Muscle of arm (tissue), 14 donors: Measurements from ENCODE around the gene RASSF1. TPM values are rescaled to one million over a fixed set of nuclear protein-coding genes. Genes with fewer than 3 reads are reported as not detected.
A peak's percentile ranks its signal among the peaks of the same experiment; 100 is the strongest.

Experiments
- DNase-seq: peaks from one replicate; pipeline ENCODE4 v3.0.0-alpha.2; 2013
- long read RNA-seq, 11 donors: transcript quantifications; one replicate each; lab custom pipeline, GENCODE V29; 2026
- polyA plus RNA-seq, 12 donors: library from polyadenylated mRNA; unstranded; fragments of 120-200 nt; gene quantifications; one replicate each; pipeline ENCODE4 v1.2.1, GENCODE V29; 2013; ENCODE audit not compliant: insufficient read length in 12 of 12

Gene RASSF1, protein sequence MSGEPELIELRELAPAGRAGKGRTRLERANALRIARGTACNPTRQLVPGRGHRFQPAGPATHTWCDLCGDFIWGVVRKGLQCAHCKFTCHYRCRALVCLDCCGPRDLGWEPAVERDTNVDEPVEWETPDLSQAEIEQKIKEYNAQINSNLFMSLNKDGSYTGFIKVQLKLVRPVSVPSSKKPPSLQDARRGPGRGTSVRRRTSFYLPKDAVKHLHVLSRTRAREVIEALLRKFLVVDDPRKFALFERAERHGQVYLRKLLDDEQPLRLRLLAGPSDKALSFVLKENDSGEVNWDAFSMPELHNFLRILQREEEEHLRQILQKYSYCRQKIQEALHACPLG
- polyA plus RNA-seq, result 10 to 100 TPM in 11 of 12 donors, not detected in 1; 26.1 to 42.4 (median 33.0) TPM
- long read RNA-seq, donor 1, transcript RASSF1-201 (5 exons, 1,757 nt), result major isoform, 8 of 19 reads
- long read RNA-seq, donor 1, partial matches to known transcripts, result 10 of 19 reads
- long read RNA-seq, donor 1, other reads (novel, unspliced or antisense), result 0 of 19 reads
- long read RNA-seq, donor 2, transcript RASSF1-201 (5 exons, 1,757 nt), result major isoform, 12 of 22 reads
- long read RNA-seq, donor 2, partial matches to known transcripts, result 7 of 22 reads
- long read RNA-seq, donor 2, other reads (novel, unspliced or antisense), result 0 of 22 reads
- long read RNA-seq, donor 3, transcript RASSF1-201 (5 exons, 1,757 nt), result major isoform, 6 of 14 reads
- long read RNA-seq, donor 3, partial matches to known transcripts, result 8 of 14 reads
- long read RNA-seq, donor 3, other reads (novel, unspliced or antisense), result 0 of 14 reads
- long read RNA-seq, donor 4, partial matches to known transcripts, result 11 of 15 reads
- long read RNA-seq, donor 4, other reads (novel, unspliced or antisense), result 0 of 15 reads
- long read RNA-seq, donor 5, transcript RASSF1-201 (5 exons, 1,757 nt), result major isoform, 26 of 30 reads
- long read RNA-seq, donor 5, partial matches to known transcripts, result 0 of 30 reads
- long read RNA-seq, donor 5, other reads (novel, unspliced or antisense), result 0 of 30 reads
- long read RNA-seq, donor 6, transcript RASSF1-201 (5 exons, 1,757 nt), result major isoform, 5 of 16 reads
- long read RNA-seq, donor 6, partial matches to known transcripts, result 8 of 16 reads
- long read RNA-seq, donor 6, other reads (novel, unspliced or antisense), result 0 of 16 reads
- long read RNA-seq, donor 7, transcript RASSF1-201 (5 exons, 1,757 nt), result major isoform, 5 of 7 reads
- long read RNA-seq, donor 7, partial matches to known transcripts, result 0 of 7 reads
- long read RNA-seq, donor 7, other reads (novel, unspliced or antisense), result 0 of 7 reads
- long read RNA-seq, donor 8, transcript RASSF1-201 (5 exons, 1,757 nt), result major isoform, 20 of 48 reads
- long read RNA-seq, donor 8, partial matches to known transcripts, result 25 of 48 reads
- long read RNA-seq, donor 8, other reads (novel, unspliced or antisense), result 0 of 48 reads
- long read RNA-seq, donor 9, transcript RASSF1-201 (5 exons, 1,757 nt), result major isoform, 16 of 35 reads
- long read RNA-seq, donor 9, partial matches to known transcripts, result 15 of 35 reads
- long read RNA-seq, donor 9, other reads (novel, unspliced or antisense), result 0 of 35 reads
- long read RNA-seq, donor 10, partial matches to known transcripts, result 8 of 16 reads
- long read RNA-seq, donor 10, other reads (novel, unspliced or antisense), result 0 of 16 reads
- long read RNA-seq, donor 11, transcript RASSF1-203 (6 exons, 1,923 nt), result minor isoform, 6 of 36 reads
- long read RNA-seq, donor 11, transcript RASSF1-201 (5 exons, 1,757 nt), result major isoform, 12 of 36 reads
- long read RNA-seq, donor 11, partial matches to known transcripts, result 16 of 36 reads
- long read RNA-seq, donor 11, other reads (novel, unspliced or antisense), result 0 of 36 reads

DNA sequence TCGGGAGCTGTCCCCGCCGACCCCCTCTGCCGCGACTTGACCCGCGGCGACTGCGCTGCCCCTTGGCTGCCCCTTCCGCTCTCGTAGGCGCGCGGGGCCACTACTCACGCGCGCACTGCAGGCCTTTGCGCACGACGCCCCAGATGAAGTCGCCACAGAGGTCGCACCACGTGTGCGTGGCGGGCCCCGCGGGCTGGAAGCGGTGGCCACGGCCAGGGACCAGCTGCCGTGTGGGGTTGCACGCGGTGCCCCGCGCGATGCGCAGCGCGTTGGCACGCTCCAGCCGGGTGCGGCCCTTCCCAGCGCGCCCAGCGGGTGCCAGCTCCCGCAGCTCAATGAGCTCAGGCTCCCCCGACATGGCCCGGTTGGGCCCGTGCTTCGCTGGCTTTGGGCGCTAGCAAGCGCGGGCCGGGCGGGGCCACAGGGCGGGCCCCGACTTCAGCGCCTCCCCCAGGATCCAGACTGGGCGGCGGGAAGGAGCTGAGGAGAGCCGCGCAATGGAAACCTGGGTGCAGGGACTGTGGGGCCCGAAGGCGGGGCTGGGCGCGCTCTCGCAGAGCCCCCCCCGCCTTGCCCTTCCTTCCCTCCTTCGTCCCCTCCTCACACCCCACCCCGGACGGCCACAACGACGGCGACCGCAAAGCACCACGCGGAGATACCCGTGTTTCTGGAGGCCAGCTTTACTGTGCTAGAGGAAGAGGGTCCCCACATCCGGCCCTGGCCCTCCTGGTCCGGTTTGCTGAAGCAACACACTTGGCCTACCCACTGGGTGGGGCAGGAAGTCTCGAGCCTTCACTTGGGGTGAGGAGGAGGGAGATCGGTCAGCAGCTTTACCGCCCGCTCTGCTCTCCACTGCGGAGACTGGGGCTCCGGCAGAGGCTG, at the start of gene RASSF1:
RASSF1 (minus strand) TSS at position 389 of the 882 bp plus-strand sequence; CDS start at position 358, 31 bp downstream.
- peak; percentile 89 for DNase-seq

DNA sequence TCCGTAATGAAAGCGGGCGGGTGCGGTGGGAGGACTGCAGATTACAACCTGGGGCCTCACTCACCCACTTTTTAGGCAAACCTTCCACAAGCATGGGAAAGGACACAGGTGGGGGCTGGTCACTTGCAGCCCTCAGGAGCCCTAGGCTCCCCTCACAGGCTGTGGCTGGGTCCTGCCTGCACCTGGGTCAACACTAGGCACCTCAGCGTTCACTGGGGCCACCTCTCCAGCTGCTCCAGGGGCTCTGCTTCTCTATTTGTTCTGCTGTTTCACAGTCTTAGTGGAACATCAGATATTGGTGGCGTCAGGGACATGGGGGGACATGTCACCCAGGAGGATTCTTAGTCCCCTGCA, 48.8 kb upstream of the RASSF1 start:
- DNase-seq, result no peak

DNA sequence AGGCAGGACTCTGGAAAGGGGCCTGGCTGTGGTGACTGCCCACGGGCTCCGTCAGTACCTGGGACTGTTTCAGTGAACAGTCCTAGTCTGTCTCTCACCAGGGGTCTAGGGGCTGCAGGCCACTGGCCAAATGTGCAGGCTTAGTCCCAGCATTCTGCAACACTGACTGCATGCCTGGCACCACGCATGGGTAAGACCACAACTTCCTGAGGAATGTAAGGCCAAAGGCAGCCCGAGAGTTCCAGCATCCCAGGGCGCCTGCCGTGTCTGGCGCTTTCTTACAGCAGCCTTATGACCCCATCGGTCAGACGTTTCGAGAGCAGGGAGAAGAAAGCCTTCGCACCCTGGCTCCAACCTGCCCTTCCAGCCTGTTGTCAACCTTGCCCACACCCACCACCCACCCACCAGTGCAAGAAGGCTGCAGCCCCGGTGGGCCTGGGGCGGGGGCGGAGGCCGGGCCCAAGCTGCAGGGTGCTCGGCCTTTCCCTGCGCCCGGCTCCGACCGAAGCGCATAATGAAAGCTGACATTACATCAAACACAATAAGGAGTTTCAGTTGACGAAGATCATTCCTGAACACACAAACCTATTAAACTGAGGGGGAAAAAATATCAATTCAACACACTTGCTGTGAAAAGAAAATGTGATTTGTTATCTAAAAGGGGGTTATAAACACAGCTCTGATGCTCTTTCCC, 48.2 kb upstream of the RASSF1 start:
- no peak for DNase-seq

DNA sequence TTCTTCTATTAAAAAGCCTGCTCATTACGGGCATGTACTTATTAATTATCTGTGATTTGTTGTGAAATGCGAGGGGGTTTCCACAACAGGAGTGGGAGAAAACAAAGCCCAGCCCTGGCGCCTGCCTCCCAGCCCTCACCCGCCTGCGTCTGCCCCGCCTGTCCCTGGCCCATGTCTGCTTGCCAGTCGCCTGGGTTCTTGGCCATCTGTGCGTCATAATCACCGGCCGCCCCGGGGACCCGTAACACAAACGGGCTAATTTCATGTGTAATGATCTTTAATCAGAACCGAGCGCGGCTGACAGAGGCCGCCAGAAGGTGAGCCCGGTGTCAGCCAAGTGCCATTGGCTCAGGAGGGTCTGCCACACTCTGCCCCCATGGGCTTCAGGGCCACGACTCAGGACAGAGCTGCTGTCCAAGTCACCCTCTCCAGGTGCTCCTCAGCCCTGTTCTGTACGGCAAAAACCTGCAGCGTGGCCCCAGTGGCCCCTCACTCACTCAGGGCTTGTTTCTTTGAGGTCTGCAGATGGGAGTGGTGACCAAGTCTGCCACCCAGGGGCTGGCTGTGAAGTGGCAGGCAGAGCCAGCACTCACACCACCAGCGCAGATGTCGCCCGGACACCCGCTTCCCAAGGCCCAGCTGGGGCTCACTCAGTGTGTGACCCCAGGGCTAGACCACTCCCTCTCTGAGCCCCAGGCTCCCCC, 47.5 kb upstream of the RASSF1 start:
- DNase-seq, result no peak

DNA sequence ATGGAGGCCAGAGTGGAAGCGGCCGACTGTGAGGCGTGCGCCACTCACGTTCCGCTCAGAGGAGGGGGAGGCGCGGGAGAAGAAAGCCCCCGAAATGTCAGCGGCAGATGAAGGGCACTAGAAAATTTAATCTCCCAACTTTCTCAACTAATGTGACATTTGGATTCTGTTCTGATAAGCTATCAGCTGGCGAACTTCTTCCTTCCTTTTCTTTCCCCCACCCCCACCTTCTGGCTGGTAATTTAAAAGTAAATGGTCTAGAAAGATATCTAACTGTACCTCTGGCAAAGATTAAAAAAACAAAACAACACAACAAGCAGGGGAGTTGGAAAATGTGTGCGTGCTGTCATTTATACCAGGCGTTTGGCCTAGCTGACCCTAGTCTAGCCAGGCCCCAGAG, 45.1 kb upstream of the RASSF1 start:
- DNase-seq, result no peak

DNA sequence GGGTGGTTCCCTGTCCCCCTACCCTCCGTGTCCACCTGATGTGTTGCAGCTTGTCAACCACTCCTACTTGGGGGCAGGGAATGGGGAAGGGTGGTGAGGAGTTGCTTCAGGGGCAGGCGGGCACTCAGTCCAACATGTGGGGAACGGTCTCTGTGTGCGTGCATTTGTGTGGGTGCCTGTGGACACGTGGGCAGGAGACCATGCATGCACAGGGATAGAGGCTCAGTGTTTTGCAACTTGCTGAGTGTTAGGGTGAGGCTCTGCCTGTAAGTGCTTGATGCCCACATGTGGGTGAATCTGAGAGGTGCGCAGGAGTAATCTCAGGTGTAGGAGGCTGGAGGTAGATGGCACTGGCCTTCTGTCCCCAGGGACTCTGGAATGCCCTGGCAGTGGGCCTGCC, 43.1 kb upstream of the RASSF1 start:
- DNase-seq, result no peak

DNA sequence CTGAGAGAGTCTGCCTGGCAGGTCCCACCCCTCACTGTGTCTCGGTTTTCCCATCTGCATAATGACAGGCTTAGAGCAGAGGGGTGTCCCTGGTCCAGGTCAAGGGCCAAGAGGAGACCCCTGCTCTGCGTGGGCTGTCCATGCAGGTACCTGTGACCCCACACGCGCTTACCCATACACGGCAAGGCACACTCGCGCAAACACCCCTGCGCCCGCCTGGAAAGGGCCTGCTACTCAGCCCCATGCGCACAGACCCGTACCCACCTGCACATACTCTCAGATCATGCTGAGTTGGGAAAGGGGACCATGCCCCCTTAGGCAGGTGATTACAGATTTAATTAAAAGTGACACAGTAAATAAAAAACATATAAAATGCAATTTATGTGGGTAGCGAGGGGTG, 42.1 kb upstream of the RASSF1 start:
- no peak for DNase-seq

DNA sequence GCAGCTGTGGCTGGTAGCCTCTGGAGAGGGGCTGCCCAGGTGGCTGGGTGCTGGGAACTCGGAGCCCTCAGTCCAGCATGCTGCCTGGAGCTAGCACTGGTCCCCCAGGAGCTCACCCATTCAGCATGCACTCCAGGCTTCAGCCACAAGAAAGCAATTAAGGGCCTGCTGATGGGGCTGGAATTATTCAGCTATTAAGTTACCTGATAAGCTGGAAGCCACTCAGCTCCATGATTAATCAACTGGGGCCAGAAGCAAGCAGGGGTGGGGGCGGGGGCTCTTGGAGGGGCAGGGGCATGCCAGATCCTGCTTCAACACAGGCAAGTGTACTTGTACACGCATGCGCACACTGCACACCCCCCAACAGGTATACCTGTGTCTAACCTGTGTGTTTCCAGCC, 40.7 kb upstream of the RASSF1 start:
- DNase-seq, result no peak

DNA sequence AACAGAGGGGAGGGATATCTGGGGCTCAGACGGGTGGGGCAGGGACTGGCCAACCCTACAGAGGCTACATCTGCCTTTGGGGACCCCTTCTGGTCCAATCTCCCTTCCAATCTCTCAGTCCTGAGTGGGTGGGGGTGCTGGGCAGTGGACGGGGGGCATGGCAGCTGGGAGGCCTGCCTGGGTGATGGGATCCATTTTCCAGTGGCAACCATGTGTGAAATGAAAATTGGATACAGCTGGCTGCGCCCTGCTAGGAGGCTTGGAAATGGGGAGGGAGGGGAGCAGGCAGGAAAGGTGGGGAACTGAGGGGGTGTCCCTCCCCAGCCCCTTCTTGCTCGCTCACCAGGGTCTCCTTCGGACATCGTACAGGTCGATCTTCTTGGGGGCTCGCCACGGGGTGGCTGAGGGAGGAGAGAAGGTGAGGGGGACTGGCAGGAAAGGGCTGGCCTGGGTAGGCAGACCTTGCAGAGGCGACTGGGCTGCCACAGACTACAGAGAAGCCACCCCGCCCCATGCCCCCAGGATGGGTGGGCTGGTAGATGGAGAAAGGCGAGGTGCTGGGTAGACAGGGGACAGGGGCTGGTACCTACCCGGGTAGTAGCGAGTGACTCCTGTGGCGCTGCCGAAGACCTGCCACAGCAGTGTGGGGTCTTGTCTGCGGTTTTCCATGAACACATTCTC, 39.9 kb upstream of the RASSF1 start:
- DNase-seq, result no peak

DNA sequence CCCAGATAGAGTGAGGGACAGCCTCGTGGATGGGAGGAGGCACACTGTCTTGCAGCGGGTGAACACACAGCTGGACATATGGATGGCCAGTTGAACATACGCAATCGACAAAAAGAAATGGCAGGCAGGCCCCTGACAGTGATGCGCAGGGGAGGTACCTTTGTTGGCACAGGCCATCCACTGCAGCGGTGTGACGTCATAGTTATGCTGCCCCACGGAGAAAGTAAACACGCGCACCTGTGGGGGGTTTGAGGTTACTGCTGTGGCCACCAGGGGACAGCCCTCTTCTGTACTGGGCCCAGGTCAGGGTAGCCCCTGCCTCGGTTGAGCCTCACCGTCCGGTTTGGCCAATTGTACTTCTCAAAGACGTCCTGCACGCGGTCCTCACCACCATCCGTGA, 38.1 kb upstream of the RASSF1 start:
- no peak for DNase-seq

DNA sequence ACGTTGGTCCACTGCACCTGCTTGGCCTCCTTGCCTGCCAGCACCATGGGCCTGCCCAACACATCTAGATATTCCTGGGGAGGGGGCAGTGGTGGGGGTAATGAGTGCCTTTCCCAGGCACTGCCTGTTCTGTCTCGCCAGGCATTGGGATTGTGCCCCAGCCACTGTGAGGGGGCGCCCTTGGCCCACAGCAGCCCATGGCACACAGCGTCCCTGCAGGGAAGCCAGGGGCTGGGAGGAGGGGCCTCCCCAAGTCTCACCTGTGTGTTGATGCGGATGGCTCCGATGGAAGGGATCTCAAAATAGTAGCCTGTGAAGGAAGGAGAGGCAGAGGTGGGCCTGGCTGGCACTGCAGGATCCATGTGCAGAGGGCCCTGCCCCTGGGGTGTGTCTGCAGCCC, 37.4 kb upstream of the RASSF1 start:
- no peak for DNase-seq

DNA sequence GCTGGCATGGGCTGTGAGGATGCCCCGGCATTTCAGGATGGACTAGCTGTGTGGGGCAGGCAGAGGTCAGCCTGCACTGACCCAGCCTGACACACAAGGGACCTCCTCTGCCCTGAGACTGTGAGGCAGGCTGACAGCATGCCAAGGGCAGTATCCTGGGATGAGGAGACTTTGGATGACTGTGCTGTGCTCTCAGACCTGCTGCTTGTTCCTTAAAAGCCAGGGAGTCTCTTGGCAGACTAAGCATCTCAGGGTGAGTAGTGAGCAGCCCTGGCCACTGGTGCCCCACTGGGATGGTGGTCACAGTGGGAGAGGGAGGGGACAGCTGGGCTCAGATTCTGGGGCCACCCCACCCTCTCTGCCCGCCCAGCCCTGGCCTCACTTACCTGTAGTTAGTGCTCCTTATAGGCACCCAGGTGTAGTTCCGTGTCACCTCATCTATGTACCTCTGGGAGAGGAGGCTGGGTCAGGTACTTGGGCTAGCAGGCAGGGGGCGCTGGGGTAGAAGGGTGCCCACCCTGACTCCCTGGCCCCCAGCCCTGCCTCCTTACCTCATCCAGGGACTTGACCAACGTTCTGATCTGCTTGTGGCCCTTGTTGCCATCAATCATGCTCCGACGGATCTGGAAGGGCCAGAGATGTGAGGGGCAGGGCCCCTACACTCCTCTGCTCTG, 34.8 kb upstream of the RASSF1 start:
- no peak for DNase-seq

DNA sequence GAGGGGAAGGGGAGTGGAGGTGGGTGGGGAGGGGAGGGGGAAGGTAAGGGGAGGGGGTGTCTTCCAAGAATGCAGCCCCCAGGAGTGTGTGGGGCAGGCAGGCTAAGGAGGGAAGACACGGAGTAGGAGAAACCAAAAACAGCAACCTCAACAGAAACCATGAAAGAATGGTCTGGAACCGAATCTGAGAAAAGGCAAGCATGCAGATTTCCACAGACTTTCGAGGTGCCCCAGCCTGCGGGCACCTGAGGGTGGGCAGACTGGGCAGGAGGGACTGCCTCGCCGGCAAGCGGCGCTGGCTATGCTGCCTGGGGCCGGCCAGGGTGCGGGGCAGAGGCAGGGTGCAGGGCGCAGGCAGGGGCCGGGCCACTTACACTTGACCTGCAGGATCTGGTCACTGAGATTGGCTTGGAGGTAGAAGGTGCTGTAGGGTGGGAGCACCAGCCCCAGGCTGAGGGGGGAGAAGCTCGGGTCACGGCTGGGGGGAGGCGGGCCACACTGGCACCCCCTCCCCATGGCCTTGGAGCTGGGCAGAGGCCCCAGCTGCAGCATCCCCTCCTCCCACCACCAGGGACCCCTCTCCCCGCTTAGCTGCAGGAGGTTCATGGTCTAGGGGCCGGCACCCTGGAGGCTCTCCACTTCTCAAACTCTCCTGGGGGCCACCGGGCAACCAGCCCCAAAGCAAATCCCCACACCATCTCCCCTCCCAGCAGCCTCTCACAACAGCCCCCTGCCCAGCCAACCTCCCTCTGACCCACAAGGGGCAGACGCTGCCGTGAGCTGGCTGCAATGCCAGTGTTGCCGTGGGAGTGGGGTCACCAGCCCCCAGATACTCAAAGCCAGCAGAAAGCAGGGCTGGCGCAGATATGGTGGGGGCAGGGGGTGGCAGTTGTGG, 34.0 kb upstream of the RASSF1 start:
- no peak for DNase-seq

DNA sequence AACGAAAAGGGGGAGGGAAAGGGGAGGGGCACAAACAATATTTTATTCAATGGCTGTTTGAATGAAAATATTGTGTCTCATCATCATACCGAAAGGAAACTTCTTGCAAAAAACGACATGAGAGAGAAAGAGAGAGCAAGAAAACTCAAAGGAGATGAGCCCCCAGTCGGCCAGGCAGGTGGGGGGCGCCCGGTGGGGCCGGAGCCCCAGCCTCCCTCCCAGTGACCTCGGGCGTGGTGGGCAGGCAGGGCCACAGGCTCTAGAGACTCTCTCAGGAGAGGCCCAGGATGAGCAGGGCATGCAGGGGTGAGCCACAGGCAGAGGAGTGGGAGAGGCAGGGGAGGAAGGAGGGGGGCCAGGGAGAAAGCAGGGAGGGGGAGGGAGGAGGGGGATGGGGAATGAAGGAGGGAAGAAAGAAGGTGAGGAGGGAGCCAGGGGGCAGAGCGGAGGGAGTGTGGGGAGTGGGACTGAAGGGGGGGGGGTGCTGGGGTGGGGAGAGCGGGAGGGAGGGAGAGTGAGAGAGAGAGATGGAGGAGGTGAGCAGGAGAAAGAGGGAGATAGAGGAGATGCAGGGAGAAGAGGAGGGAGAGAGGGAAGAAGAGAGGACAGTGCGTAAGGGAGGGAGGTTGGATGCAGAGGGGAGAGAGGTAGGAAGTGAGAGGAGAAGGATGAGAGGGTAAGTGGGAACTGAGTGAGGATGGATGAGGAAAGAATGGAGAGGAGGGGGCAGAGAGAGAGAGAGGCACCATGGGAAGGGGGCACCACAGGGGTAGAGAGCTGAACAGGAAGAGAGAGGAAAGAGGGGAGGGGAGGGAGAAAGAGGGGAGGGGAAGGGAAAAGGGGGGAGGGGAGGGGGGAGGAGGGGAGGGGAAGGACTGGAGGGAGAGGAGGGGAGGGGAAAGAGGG, 32.8 kb upstream of the RASSF1 start:
- no peak for DNase-seq

DNA sequence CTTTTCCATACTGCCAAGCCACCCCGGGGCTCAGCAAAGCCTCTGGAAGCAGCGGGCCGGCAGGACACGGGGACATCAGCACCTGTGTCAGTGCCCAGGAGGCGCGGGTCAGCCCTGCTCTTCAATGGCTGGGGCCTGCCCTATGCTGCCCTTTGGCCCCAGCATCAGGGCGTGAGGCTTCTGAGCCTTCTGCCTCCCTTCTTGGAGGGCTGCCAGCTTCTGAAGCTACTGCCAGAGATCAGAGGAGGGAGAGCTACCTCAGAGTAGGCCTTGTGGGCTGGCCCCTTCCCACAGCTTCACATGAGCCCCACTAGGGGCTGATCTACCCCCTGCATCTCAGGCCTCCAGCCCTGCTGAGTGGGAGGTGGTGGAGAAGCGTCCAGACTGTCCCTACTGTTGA, 31.7 kb upstream of the RASSF1 start:
- DNase-seq, result no peak
